Measurements from ENCODE around the gene TKFC. TPM values are rescaled to one million over a fixed set of nuclear protein-coding genes. Genes with fewer than 3 reads are reported as not detected.

TKFC gene
- total and polyA plus RNA-seq, 2 experiments from 2014 or later: 42.3 to 104 TPM

GRCh38 chr11:61334434-61335354 is 1.7 kb downstream of the TKFC start:
- 83% methylated on average over 16 of the region's 16 CpGs for WGBS (ENCODE audit: low lambda C conversion rate, missing lambda C conversion rate)
- Histone ChIP-seq H3K79me2 (peaks cover 36% of the 10 kb centered on the region), H3K4me2 (peak overlapping the region; percentile 87), H3K9me2 (replicated peaks; ENCODE audit: insufficient read depth) (no peaks in the 10 kb centered on the region), H3K4me3 (no peak overlapping the region), H3K27ac (peak overlapping the region; percentile 95), H4K20me1 (ENCODE audit: insufficient read depth, poor library complexity, severe bottlenecking) (peaks cover 23% of the 10 kb centered on the region), H3K36me3 (replicated peaks; ENCODE audit: insufficient read depth, low read depth) (no peaks in the 10 kb centered on the region), H2AFZ (no peak overlapping the region), H3K27me3 (no peaks in the 10 kb centered on the region), H3K9me3 (ENCODE audit: low read depth) (no peaks in the 10 kb centered on the region), H3K4me1 (ENCODE audit: insufficient read depth) (peaks cover 26% of the 10 kb centered on the region)
- no peak for TF ChIP-seq EZH2 (IDR thresholded peaks at IDR 0.05; ENCODE audit: borderline replicate concordance)
- no peak for TF ChIP-seq EZH2phosphoT487 (IDR thresholded peaks at IDR 0.05; ENCODE audit: low read depth, severe bottlenecking, unreplicated experiment)
- TF ChIP-seq CTCF (IDR thresholded peaks at IDR 0.05; ENCODE audit: poor library complexity): no peak
- DNase-seq (ENCODE audit: low spot score): peak; percentile 56

GRCh38 chr11:61335355-61335710 is 2.3 kb downstream of the TKFC start:
- Histone ChIP-seq H3K4me2 (no peak overlapping the region), H3K4me1 (ENCODE audit: insufficient read depth) (peaks cover 26% of the 10 kb centered on the region), H3K9me3 (ENCODE audit: low read depth) (no peaks in the 10 kb centered on the region), H3K4me3 (no peak overlapping the region), H3K79me2 (peaks cover 30% of the 10 kb centered on the region), H3K27me3 (no peaks in the 10 kb centered on the region), H3K36me3 (replicated peaks; ENCODE audit: insufficient read depth, low read depth) (no peaks in the 10 kb centered on the region), H3K9me2 (replicated peaks; ENCODE audit: insufficient read depth) (no peaks in the 10 kb centered on the region), H4K20me1 (ENCODE audit: insufficient read depth, poor library complexity, severe bottlenecking) (peaks cover 17% of the 10 kb centered on the region), H2AFZ (no peak overlapping the region), H3K27ac (peak overlapping the region; percentile 79)
- no peak for DNase-seq (ENCODE audit: low spot score)
- 87% methylated on average over 1 of the region's 1 CpG for WGBS (ENCODE audit: low lambda C conversion rate, missing lambda C conversion rate)
- TF ChIP-seq EZH2phosphoT487 (IDR thresholded peaks at IDR 0.05; ENCODE audit: low read depth, severe bottlenecking, unreplicated experiment) (no peak), CTCF (IDR thresholded peaks at IDR 0.05; ENCODE audit: poor library complexity) (no peak), EZH2 (IDR thresholded peaks at IDR 0.05; ENCODE audit: borderline replicate concordance) (no peak)

- Histone ChIP-seq H3K27ac (peak overlapping the region; percentile 79), H3K9me2 (replicated peaks; ENCODE audit: insufficient read depth) (no peaks in the 10 kb centered on the region), H3K79me2 (peaks cover 20% of the 10 kb centered on the region), H3K4me2 (no peak overlapping the region), H3K27me3 (no peaks in the 10 kb centered on the region), H3K4me3 (no peak overlapping the region), H3K4me1 (ENCODE audit: insufficient read depth) (peaks cover 20% of the 10 kb centered on the region), H2AFZ (peak overlapping the region; percentile 72), H3K9me3 (ENCODE audit: low read depth) (no peaks in the 10 kb centered on the region), H4K20me1 (ENCODE audit: insufficient read depth, poor library complexity, severe bottlenecking) (peaks cover 7% of the 10 kb centered on the region), H3K36me3 (replicated peaks; ENCODE audit: insufficient read depth, low read depth) (no peaks in the 10 kb centered on the region)
- TF ChIP-seq CTCF (IDR thresholded peaks at IDR 0.05; ENCODE audit: poor library complexity) (peak; percentile 94), EZH2 (IDR thresholded peaks at IDR 0.05; ENCODE audit: borderline replicate concordance) (no peak), EZH2phosphoT487 (IDR thresholded peaks at IDR 0.05; ENCODE audit: low read depth, severe bottlenecking, unreplicated experiment) (no peak)
- DNase-seq (ENCODE audit: low spot score): peak; percentile 91
- 38% methylated on average over 8 of the region's 8 CpGs for WGBS (ENCODE audit: low lambda C conversion rate, missing lambda C conversion rate)
Measured at GRCh38 chr11:61336171-61336935, 3.3 kb downstream of the TKFC start.

Data from hepatocyte (in vitro differentiated cells).